Amniotic epithelial cell (primary cell): Measurements from ENCODE around the gene ZFPM1.
A peak's percentile ranks its signal among the peaks of the same experiment; 100 is the strongest.

Experiments
- DNase-seq: peaks from one replicate; pipeline ENCODE4 v3.0.0-alpha.2; 2010; ENCODE audit warnings: low read depth

Gene ZFPM1

DNA sequence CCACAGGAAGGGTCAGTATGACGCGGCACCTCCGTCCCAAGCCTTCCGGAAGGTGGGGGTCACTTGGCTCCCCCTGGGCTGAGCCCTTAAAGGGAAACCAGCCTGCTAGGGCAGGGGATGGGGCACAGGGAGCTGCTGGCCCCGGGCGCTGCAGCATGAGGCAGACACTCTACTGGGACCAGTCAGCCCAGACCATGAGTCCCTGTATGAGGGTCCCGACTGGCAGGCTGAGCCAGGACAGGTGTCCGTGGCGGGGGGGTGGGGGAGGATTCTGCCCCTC is 73.8 kb downstream of the ZFPM1 start:
- no peak for DNase-seq

DNA sequence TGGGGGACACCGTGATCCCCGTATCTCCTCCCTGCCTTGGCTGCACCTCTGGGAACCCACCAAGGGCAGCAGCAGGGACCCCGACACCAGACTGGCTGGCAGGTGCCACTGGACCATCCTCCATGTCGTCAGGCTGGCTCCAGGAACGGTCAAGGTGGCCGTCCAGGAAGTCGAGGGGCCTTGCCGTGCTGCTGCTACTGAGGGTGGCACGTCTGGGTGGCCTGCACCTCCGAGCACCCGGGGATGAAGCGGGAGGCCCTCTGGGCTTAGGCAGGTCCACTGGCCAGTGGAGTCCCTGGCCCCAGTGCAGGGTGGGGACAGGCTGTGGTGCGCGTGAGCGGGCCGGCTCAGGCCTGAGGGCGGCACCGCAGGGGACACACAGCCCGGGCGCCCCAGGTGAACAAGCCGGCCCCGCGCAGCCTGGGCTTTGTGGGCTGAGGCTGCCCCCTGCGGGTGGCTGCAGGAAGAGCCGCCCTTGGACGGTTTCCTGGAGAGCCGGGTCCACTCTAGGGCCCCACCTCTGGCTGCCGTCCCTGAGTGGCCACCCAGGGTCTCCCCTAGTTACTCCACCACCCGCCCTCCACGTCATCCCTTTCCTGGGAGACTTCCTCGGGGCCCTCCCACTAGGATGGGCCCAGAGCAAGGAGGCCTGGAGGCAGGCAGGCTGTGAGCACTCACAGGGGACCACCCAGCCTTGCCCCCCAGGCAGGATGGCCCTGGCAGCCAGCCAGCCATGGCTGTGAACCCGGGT is 74.3 kb downstream of the ZFPM1 start:
- peak; percentile 58 for DNase-seq

DNA sequence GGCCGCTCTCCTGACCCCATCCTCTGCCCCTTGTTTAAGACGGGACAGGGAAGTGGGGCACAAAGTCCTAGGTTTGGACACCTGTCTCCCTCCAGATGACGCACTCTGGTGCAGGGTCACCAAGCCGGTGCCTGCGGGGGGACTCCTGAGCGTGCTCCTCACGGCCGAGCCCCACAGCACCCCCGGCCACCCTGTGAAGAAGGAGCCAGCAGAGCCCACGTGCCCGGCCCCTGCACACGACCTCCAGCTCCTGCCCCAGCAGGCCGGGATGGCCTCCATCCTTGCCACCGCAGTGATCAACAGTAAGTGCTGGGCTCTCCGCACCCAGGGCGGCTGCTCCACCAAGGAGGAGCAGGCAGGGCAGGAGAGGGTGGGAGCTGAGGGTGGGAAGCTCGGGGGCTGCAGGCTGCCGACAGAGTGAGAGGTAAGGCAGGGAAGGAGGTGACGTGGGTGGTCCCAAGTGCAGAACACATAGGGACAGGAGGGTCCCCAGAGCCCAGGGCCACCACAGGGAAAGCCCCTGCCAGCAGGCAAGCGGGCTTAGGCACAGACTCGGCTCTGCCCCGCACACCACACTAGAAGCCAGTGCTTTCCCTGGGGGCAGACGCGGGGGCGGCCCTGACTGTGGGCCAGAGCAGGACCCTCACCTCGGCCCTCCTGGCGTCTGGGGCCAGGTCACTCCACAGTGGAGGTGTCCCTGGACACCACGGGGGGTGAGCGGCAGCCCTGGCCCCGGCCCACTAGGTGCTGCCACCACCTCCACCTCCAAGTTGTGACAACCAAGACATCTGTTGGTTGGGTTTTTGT is 75.1 kb downstream of the ZFPM1 start:
- DNase-seq = no peak

- no peak for DNase-seq
Observed at GRCh38 chr16:88528902-88529318, 75.8 kb downstream of the ZFPM1 start.

- no peak for DNase-seq
Observed at GRCh38 chr16:88529596-88529995, 76.5 kb downstream of the ZFPM1 start.

DNA sequence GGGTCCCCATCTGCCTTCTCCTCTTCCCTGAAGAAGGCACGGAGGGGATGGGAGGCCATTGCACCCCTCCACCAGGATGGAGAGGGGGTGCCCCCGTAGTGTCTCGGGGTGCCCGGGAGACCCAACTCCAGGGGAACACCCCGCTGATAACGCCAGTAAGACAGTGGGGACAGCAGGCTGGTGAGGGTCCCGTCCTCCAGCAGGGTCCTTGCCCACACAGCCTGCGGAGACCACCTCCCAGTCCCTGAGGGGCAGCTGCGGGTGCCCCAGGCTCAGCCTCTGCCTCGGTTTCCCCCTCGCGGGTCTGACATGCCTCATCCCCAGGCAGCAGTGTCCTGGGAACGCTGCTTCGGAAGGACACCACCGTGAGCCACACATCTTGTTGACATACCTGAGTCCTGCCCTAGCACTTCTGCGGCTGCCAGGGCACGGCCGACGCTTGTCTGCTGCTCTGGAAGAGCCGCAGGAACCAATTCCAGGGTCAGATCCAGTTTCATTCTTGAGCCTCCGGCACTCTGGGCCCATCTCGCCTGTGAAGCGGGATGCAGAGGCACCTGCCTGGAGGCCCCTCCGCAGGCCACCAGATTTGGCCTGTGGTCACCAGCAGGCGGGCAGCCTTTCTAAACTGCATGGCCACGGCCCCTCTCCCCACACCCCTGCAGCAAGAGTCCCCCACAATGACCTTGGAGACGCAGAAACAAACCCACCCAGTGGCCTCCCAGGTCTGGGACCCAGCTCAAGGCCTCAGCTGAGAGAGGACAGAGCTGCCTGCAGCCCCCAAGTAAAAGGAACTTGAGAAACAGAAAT is 77.2 kb downstream of the ZFPM1 start:
- DNase-seq = no peak

GRCh38 chr16:88530858-88531203 is 77.8 kb downstream of the ZFPM1 start:
- DNase-seq = peak; percentile 51

DNA sequence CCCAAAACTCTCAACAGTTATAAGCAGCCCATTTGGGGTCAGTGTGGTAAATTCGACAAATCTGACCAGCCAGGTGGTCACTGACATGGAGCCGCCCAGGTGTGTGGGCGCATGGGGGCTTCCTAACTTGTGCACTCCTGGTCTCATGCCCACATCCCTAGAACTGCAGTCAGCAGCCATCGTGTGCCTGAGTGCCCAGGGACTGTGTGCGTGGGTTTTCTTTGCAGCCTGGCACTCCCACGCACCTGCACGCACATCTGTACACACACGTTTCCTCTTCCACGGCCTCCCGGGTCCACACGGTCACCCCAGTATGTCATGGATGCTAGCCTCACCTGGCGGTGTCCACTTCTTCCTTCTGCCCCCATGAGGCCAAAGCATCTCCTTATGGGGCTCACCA is 78.3 kb downstream of the ZFPM1 start:
- no peak for DNase-seq

- no peak for DNase-seq
Observed at GRCh38 chr16:88531931-88532433, 78.9 kb downstream of the ZFPM1 start.

DNA sequence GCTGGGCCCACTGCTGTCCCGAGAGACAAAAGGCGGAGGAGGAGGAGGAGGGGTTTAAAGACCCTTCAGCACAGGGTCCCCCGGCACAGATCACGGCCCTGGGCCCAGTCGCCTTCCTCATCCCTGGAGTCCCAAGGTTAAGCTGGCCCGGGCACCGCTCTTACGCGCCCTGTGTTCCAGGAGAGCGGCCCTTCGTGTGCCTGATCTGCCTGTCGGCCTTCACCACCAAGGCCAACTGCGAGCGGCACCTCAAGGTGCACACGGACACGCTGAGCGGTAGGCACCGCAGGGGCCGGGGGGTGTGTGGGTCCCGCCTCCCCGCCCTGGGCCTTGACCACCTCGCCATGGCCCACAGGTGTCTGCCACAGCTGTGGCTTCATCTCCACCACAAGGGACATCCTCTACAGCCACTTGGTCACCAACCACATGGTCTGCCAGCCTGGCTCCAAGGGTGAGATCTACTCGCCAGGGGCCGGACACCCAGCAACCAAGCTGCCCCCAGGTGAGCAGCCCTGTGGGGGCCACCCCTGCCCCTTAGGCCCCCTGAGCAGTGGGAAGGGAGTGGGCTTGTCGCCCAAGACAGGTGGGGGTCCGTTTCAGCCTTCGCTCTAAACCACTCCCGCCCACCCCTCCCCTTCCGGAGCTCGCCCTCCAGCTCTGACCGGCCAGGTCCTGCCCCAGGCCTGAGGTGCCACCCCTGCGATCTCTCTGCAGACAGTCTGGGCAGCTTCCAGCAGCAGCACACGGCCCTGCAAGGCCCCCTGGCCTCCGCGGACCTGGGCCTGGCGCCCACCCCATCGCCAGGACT is 79.6 kb downstream of the ZFPM1 start:
- DNase-seq = no peak

- DNase-seq = peak; percentile 61
Observed at GRCh38 chr16:88533381-88533917, 80.4 kb downstream of the ZFPM1 start.

DNA sequence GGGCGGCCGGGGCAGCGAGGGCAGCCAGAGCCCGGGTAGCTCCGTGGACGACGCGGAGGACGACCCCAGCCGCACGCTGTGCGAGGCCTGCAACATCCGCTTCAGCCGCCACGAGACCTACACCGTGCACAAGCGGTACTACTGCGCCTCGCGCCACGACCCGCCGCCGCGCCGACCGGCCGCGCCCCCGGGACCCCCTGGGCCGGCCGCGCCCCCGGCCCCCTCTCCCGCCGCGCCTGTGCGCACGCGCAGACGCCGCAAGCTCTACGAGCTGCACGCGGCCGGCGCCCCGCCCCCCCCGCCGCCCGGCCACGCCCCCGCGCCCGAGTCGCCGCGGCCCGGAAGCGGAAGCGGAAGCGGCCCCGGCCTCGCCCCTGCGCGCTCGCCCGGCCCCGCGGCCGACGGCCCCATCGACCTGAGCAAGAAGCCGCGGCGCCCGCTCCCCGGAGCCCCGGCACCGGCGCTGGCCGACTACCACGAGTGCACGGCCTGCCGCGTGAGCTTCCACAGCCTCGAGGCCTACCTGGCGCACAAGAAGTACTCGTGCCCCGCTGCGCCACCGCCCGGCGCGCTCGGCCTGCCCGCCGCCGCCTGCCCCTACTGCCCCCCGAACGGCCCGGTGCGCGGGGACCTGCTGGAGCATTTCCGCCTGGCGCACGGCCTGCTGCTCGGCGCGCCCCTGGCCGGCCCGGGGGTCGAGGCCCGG is 81.0 kb downstream of the ZFPM1 start:
- DNase-seq = peak; percentile 45

GRCh38 chr16:88534638-88535190 is 81.6 kb downstream of the ZFPM1 start:
- DNase-seq = peak; percentile 54

DNA sequence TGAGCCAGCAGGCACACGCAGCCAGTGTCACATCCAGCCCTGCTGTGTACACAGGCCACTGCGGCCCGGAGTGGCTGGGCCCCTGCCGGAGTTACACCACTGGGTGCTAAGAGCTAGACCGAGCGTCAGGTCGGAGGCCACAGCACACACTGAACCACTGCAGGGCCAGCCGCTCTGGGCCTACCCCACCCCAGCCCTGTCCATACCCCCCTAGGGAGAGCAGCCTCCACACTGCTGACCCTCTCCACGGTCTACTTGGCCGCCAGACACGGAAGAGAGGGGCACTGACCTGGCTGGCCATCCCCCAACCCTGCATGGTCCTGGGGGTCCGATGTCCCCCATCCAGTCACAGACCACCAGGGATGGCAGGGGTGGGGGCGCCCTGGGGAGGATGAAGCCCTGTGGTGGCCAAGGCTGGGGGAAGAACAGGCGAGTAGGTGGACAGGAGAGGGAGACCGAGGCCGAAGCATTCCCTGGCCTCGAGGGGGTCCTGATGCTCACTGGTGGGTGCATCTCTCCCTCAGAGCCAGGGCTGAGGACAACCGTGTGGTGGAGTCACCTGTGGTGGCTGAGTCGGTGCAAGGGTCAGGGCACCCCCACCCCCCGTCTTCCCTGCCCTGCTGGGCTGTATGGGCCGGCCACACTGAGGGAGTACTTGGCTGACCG is 82.2 kb downstream of the ZFPM1 start:
- no peak for DNase-seq

- DNase-seq = no peak
Observed at GRCh38 chr16:88535857-88536222, 82.8 kb downstream of the ZFPM1 start.

DNA sequence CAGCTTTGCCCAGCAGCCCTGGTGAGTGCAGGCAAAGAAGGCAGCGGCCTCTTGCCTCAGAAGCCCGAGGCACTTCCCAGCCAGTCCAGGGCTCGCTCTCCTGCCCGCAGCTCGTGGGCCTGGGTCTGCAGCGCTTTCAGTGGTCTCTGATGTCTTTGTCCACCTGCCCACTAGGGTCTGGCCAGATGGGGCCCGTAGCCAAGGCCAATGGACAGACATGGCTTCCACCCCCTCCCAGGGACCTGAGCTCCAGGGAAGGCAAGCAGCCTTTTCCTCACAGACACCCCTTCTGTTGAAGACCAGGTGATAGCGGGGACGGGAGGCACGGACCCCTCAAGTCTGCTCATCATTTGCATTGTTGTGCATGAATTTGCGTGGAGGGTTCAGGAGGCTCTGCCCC is 83.4 kb downstream of the ZFPM1 start:
- no peak for DNase-seq

- DNase-seq = no peak
Observed at GRCh38 chr16:88536971-88537751, 84.1 kb downstream of the ZFPM1 start.

GRCh38 chr16:88537859-88538258 is 84.8 kb downstream of the ZFPM1 start:
- DNase-seq = no peak

DNA sequence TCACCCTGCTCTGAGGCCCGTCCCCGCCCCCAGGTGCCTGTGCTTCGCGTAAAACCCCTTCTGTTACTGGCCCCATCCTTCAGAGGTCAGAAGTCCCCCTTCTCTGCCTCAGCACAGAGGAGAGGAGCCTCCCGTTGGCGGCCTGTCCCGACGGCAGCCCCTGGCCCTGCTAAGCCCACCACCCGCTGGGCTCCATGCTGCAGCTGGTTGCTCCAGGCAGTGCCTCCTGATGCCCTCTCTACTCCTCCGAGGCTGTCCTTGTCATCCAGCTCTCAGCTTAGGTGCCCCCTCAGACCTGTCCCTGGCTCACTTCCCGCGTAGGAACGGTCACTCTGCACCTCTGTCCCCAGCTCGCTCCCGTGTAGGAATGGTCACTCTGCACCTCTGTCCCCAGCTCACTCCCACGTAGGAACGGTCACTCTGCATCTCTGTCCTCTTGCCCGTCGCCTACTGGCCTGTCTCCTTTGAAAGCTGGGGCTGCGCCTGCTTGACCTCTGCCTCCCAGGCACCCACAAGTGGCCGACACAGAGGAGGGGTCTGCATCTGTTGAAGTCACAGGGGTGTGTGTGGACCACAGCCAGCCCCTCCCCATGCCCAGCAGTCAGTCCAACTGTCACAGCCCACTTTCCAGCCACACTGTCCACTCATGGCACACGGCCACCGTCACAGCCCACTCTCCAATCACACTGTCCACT is 85.4 kb downstream of the ZFPM1 start:
- no peak for DNase-seq
